Keratinocyte (primary cell): ENCODE measurements around the gene ARMC2. TPM values are rescaled to one million over a fixed set of nuclear protein-coding genes. Genes with fewer than 3 reads are reported as not detected.

Source experiments
- DNase-seq: peaks from one replicate; pipeline ENCODE4 v3.0.0-alpha.2; 2011; ENCODE audit warnings: low read depth, missing footprints, low spot score
- FAIRE-seq: peaks from 2 replicates; lab custom pipeline; 2011; peaks lifted over from hg19 to GRCh38; lab: Jason Lieb, UNC
- H2AFZ ChIP-seq: 2 replicates; pipeline ENCODE4 v1.6.0; 2012; ENCODE audit warnings: low read length, control low read depth, inconsistent platforms; ENCODE audit not compliant: control insufficient read depth
- H3K27ac ChIP-seq: 2 replicates; pipeline ENCODE4 v1.5.1; 2011; ENCODE audit warnings: low read length; ENCODE audit not compliant: control insufficient read depth, insufficient read depth
- H3K27me3 ChIP-seq: 3 replicates; pipeline ENCODE4 v1.6.0; 2011; ENCODE audit warnings: low read length; ENCODE audit not compliant: control insufficient read depth, insufficient read depth; ENCODE audit errors: extremely low read depth
- H3K36me3 ChIP-seq, 2 experiments: 2 replicates in 1 of 2; 3 replicates in 1 of 2; pipeline ENCODE4 v1.5.1; 2011; ENCODE audit warnings: low read length in 2 of 2, mild to moderate bottlenecking in 1 of 2; ENCODE audit not compliant: control insufficient read depth in 2 of 2, insufficient read depth in 2 of 2; ENCODE audit errors: extremely low read depth in 1 of 2
- H3K4me1 ChIP-seq: 3 replicates; pipeline ENCODE4 v1.5.1; 2011; ENCODE audit warnings: low read length; ENCODE audit not compliant: control insufficient read depth, insufficient read depth; ENCODE audit errors: extremely low read depth
- H3K4me2 ChIP-seq: 3 replicates; pipeline ENCODE4 v1.6.0; 2011; ENCODE audit warnings: low read depth, low read length; ENCODE audit not compliant: control insufficient read depth, insufficient read depth; ENCODE audit errors: extremely low read depth
- H3K4me3 ChIP-seq, 3 experiments: fragments of 200-600 bp in 1 of 3; sonication (generic) in 1 of 3; 2 replicates in 2 of 3; 3 replicates in 1 of 3; pipeline ENCODE4 v1.5.1; 2011 to 2016; ENCODE audit warnings: low read length in 3 of 3, mild to moderate bottlenecking in 3 of 3, control low read depth in 2 of 3, inconsistent platforms in 1 of 3, low read depth in 1 of 3, mixed read lengths in 1 of 3, mixed run types in 1 of 3, moderate library complexity in 1 of 3; ENCODE audit not compliant: control insufficient read depth in 2 of 3, insufficient read depth in 2 of 3; ENCODE audit errors: extremely low read depth in 1 of 3
- H3K79me2 ChIP-seq: 2 replicates; pipeline ENCODE4 v1.6.0; 2012; ENCODE audit warnings: low read length; ENCODE audit not compliant: control insufficient read depth, insufficient read depth
- H3K9ac ChIP-seq: 3 replicates; pipeline ENCODE4 v1.6.0; 2011; ENCODE audit warnings: low read length; ENCODE audit not compliant: control insufficient read depth, insufficient read depth; ENCODE audit errors: extremely low read depth
- H3K9me1 ChIP-seq: 3 replicates; pipeline ENCODE4 v1.6.0; 2011; ENCODE audit warnings: low read length; ENCODE audit not compliant: control insufficient read depth, insufficient read depth; ENCODE audit errors: extremely low read depth
- H3K9me3 ChIP-seq: 2 replicates; pipeline ENCODE4 v1.5.1; 2012; ENCODE audit warnings: low read depth, low read length; ENCODE audit not compliant: control insufficient read depth
- H4K20me1 ChIP-seq: 3 replicates; pipeline ENCODE4 v1.6.0; 2011; ENCODE audit warnings: low read length; ENCODE audit not compliant: control insufficient read depth, insufficient read depth; ENCODE audit errors: extremely low read depth
- CTCF ChIP-seq, 3 experiments: IDR thresholded peaks in 1 of 3; conservative IDR thresholded peaks in 1 of 3; optimal IDR thresholded peaks in 1 of 3; 2 replicates in 2 of 3; 3 replicates in 1 of 3; pipeline versions ENCODE3 to v1.5.1; 2011; ENCODE audit warnings: low read length in 3 of 3, mild to moderate bottlenecking in 3 of 3, moderate library complexity in 2 of 3, control low read depth in 1 of 3, inconsistent platforms in 1 of 3; ENCODE audit not compliant: insufficient read depth in 2 of 3; ENCODE audit errors: extremely low read depth in 1 of 3
- EZH2 ChIP-seq: IDR thresholded peaks from one replicate; pipeline ENCODE4 v1.6.1; 2012; ENCODE audit warnings: inconsistent platforms, mild to moderate bottlenecking, low read length, moderate library complexity
- dilution Hi-C: fragments of 300-500 bp; cut with MboI; formaldehyde crosslinking; loops from one replicate; pipeline ENCODE4 v1.7.0; 2020; ENCODE audit warnings: low sequenced_read_pairs; ENCODE audit not compliant: extremely low pct_ligation_motif_present
- polyA plus RNA-seq, 5 experiments: library from polyadenylated mRNA; depleted of rRNA in 3 of 5; stranded (reverse) in 3 of 5; stranded (forward) in 1 of 5; unstranded in 1 of 5; fragments of >200 nt; gene quantifications; 1 replicate in 1 of 5; 2 replicates in 3 of 5; 3 replicates in 1 of 5; pipeline versions ENCODE4 v1.2.1 to v1.2.3, GENCODE V29; 2011 to 2012; ENCODE audit warnings: missing spikeins in 2 of 5, low read depth in 1 of 5, low replicate concordance in 1 of 5

The ARMC2 gene
- polyA plus RNA-seq, 1 donor (not counting 4 experiments of a cell fraction or from before 2014, with no cell fraction given): 3.8 TPM

GRCh38 chr6:108873251-108873650 is 25.0 kb downstream of the ARMC2 start:
- no peaks in the 10 kb centered on the region for H3K36me3 ChIP-seq
- no peaks in the 10 kb centered on the region for H4K20me1 ChIP-seq
- no peaks in the 10 kb centered on the region for H3K4me1 ChIP-seq
- no peaks in the 10 kb centered on the region for H3K27me3 ChIP-seq
- FAIRE-seq (no peak), DNase-seq (no peak)
- H2AFZ ChIP-seq: no peak overlapping the region
- H3K9ac ChIP-seq: no peak overlapping the region
- no peak for TF ChIP-seq EZH2
- TF ChIP-seq CTCF (optimal IDR thresholded peaks at IDR 0.05 in 1 of 3, IDR thresholded peaks at IDR 0.05 in 1 of 3, conservative IDR thresholded peaks at IDR 0.05 in 1 of 3; ENCODE audit: extremely low read depth in 1 of 3, insufficient read depth in 2 of 3, low read length in 3 of 3): no peak
- H3K9me1 ChIP-seq: no peaks in the 10 kb centered on the region
- H3K9me3 ChIP-seq: no peaks in the 10 kb centered on the region
- H3K4me2 ChIP-seq: no peak overlapping the region
- dilution Hi-C loops: no loop called here
- H3K79me2 ChIP-seq: no peaks in the 10 kb centered on the region
- H3K27ac ChIP-seq: no peak overlapping the region
- H3K4me3 ChIP-seq: no peak overlapping the region

- Histone ChIP-seq H2AFZ (no peak overlapping the region), H4K20me1 (no peaks in the 10 kb centered on the region), H3K27ac (no peak overlapping the region), H3K9ac (no peak overlapping the region), H3K4me1 (no peaks in the 10 kb centered on the region), H3K9me1 (no peaks in the 10 kb centered on the region), H3K27me3 (no peaks in the 10 kb centered on the region), H3K36me3 (no peaks in the 10 kb centered on the region), H3K4me3 (no peak overlapping the region), H3K4me2 (no peak overlapping the region), H3K79me2 (no peaks in the 10 kb centered on the region), H3K9me3 (no peaks in the 10 kb centered on the region)
- no peak for FAIRE-seq
- dilution Hi-C loops: no loop called here
- TF ChIP-seq EZH2: no peak
- TF ChIP-seq CTCF (optimal IDR thresholded peaks at IDR 0.05 in 1 of 3, IDR thresholded peaks at IDR 0.05 in 1 of 3, conservative IDR thresholded peaks at IDR 0.05 in 1 of 3; ENCODE audit: extremely low read depth in 1 of 3, insufficient read depth in 2 of 3, low read length in 3 of 3): no peak
- no peak for DNase-seq
Measured at GRCh38 chr6:108873971-108874370, 25.7 kb downstream of the ARMC2 start.
